GDM1 (cell line): ENCODE data around the gene SNAP47.

Experiments used
- DNase-seq: peaks from one replicate; lab custom pipeline; 2025; lab: John Stamatoyannopoulos, UW

The SNAP47 gene

DNA sequence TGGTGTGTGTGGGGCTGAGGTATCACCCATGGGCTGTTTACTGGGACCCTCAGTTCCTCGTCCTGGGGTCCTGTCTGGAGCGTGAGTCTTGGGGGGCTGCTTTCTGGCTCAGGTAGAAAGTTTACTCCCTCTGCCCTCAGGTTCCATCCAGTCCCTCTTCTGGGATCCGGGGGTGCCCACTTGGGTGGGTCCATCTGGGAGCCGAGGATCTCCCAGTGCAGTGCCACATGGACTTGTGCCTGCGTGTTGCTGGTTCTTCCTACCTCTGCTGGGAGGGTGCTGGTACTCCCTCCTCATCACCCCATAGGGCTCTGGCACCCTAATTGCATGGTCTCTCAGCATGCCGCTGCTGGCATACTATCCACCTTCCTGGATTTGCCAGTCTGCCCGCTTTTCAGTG is 14.0 kb downstream of the SNAP47 start:
- no peak for DNase-seq

DNA sequence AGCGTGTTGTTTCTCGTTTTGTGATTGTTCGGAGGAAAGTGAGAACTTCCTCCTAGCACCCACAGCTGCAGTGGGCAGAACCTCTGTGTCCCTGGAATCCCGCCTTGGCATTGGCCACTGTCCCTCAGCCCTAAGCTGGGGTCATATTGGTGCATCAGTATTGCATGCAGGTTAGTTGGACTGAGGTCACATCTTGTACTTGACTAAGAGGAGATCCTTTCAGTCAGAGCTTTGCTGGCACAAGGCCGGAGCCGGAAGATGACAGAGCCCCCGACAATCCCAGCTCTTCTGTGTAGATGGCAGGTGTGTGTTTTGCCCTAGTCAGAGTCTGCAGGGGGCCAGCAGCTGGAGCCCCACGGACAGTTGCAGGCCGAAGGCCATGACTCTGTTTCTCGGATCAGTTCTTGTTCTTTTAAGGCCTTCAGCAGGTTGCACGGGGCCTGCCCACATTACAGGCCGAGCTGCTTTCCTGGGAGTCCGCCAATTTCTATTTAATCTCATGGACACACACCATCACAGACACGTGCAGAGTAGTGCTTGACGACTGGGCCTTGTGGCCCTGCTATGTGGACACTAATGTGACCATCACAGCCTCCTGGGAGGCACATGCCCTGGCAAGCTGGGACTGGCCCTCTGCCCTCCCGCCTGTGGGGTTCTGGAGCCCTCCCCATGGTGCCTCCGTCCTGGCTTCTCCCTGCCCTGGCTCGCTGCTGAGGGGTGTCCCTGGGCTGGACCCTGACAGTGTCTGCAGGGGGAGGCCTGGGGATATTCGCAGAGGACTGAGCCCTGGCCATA is 14.9 kb downstream of the SNAP47 start:
- no peak for DNase-seq

DNA sequence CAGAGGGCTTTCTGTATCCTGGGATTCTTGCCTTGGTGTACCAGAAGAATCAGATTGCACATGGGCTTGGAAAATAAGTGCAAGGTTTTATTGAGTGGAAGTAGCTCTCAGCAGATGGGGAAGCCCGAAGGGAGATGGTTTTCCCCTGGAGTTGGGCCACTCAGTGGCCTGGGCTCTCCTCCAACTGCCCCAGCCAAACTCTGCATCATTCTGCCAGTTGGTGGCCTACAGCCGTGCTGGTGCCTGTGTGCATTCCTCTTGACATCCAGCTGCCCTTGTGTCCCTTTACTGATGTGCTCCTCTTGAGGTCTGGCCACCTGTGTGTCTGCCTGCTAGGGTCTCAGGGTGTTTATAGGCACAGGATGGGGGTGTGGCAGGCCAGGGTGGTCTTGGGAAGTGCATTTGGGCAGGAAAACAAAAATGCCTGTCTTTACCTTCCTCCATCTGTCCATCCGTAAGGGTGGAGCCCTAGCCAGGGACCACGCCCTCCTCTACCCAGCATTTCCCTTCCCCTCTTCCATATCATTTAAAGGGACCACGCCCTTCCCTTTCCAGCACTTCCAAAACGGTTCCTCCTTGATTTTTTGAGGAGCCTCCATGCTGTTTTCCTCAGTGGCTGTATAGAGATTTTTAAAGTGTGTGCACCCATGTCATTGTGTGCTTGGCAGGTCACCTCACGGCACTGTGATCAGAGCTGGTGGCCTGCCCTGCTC is 18.9 kb downstream of the SNAP47 start:
- DNase-seq, result no peak

DNA sequence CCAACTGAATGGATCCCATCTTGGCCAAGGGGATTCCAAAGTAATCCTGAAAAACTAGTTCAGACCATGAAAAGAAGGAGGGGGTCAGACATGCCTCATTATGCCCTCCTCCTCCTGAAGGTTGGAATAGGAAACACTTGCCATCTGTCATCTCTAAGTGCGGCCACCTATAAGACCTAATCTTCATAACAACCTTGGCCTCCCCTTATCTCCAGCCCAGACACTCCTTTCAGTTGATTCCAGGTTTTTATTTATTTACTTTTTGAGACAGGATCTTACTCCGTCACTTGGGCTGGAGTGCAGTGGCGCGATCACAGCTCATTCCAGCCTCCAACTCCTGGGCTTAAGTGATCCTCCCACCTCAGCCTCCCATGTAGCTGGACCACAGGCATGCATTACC is 19.7 kb downstream of the SNAP47 start:
- no peak for DNase-seq

DNA sequence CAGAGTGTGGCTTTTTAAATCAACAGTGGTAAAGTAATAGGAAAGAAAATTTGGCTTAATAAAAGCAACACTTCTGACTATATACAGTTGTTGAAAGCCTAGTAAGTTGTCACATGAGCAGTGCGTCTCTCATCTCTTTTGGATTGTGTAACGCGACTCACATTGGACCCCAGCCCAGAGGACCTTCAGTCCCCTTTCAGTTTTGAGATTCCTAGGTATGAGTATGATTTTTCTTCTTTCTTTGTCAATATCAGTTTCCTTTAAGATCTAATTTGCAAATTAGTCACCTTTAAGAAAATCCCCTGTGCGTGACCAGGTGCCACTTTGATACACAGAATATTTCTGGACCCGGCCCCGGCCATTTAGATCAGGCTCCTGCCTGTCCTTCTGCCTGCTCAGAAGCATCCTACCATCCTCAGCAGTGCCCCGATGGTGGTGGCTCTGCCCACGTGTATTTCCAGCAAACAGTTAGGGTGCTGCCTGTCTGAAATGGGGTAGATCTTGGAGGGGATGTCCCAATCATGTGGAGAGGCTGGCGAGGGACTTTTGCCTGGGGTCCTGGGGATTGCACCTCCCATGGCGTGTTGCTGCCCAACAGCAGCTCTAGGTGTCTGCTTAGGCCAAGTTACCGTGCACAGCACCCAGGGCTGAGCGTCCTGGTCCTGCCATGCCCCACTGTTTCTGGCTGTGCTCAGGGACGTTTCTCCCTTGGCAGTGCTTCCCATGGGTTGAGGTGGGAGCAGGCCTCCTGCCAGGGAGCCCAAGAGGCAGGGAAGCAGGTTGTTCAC is 21.1 kb downstream of the SNAP47 start:
- no peak for DNase-seq

DNA sequence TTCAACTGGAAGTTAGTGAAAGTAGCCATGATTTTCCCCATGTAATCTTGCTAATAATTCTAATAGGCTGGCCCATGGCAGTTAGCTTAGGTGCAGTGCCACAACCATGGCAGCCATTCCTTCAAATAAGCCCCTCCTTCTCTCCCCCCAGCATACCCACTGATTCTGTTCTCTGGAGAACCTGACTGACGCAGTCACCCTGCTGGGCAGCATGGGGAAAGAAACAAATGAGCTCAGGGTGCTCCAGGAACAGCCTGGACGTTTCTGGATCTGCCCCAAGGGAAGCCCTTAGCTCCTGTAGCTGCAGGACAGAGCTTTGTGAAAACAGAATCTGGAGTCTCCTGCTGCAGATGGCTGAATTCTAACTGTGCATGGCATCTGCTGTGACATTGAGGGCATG is 22.5 kb downstream of the SNAP47 start:
- DNase-seq, result no peak

DNA sequence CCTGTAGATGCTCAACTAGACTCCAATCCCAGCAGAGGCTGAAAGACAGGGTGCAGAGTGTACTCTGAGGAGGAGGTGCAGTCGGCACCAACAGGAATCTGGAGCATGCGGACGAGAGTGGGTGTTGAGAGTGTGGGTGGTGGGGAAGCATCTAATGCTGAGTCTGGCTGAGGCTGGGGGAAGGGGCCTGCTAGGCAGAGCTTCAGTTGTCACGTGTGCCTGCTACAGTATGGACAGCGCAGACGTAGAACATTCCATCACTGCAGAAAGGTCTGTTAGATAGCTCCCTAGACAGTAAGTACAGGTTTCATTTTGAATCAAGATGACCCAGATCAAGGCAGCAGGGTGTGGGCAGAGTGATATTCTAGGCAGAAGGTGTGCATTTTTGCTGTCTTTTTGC is 23.1 kb downstream of the SNAP47 start:
- DNase-seq, result no peak

DNA sequence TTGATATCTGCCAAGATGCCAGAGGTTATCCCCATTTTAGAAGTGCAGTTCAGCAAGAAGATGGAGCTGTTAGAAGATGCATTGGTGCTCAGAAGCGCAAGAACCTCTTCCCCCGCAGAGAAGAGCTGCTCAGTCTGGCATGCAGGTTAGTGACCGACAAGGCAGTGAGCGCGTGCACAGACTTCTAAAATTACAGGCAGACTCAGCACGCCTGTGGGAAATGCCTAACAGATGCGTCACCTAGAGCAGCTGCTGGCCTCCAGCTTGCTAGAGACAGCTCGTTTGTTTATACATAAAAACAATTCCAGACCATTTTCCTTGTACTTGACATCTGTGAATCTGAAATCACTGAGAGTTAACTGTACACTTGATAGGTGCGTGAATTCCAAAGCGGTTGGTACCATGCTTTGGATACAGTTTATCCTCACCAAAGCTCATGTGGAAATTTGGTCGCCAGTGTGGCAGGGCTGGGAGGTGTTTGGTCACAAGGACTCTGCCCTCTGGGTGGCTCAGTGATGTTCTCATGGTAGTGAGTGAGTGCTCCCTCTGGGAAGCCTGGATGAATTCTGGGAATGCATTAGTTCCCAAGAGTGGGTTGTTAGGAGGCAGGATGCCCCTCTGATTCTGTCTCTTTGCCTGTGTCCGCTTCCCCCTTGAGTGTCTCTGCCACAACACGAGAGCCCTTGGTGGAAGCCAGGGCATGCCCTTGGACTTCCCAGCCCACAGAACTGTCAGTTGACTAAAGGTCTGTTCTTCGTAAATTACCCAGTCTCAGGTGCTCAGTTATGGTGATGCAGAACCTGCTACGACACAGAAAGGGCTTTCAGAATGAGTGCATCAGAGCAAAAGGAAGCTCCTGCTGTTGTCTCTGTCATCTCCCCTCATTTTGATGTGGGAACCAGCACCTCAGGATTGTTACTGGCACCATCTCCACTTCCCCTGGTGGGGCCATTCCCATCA is 24.4 kb downstream of the SNAP47 start:
- no peak for DNase-seq

DNA sequence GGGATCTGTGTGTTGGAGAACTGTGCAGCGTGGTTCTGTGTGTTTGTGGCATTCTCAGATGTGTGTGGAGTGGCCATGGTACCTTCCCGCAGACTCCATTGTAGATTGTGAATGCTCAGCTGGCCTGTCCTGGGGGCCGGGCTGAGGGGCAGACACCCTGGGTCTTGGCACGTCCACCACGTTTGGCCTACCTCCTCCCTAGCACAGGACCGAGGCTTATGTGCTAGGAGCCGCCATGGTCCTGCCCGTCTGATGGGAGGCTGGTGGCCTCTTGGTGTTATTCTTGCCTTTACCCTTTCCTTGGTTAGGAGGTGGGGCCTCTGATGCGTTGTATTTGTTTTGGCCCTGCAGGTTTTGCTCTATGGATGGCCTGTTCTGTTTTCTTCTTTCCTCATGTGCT is 25.1 kb downstream of the SNAP47 start:
- DNase-seq, result no peak

DNA sequence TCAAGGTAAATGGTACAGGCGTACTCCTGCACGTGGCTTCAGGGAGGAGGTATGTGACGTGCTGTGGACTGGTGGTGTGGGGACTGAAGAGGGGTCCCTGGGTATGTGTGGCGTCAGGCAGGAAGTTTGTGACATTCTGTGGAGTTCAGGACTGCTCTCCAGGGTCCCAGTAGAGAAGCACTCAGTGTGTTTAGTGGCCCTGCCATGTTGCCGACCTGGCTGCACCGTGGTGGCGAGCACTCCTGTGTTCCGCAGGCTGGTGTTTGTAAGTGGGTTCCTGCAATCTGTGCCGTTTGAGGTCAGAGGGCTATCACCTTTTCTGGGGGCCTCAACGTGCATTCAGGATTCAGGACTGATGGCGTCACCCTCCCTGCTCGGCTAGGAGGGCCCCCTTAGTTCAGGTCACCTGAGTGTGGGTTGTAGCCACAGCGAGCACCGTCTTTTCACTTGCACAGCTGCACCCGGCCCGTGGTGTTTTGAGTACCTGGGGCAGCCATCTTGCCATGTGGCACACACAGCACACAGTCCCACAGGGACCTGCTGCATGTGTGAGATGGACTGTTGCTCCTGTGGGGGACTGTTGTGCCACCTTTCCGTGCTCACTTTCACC is 26.5 kb downstream of the SNAP47 start:
- DNase-seq, result no peak

DNA sequence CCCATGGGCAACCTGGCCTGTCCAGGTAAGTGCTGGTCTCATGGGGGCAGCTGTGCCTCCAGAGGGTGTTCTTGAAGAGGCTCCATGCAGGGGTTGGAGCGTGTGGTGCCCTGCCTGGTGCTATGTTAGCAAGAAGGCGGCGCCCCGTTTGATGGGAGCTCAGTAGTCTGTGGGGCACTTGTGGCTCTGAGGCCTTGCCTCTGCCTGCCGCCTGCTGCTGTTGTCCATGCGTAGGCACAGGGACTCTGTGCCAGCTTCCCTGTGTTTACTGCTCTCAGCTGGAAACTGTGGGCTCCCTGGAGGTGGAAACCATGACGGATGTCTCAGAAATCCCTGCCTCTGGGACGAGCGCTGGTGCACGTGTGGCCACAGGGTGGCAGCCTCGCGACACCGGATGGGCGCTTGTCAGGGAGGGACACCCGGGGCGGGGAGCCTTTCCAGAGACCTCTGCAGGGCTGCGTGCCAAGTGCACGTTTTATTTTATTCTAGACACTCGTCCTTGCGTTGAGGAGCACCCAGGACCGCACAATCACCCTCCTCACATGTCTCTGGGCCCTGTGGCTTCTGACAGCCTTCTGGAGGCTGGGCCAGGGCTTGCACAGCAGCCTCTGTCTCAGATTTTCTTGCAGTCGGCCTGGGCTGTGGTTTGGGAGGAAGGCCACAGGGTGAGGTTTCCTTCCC is 27.1 kb downstream of the SNAP47 start:
- DNase-seq, result peak; percentile 74

DNA sequence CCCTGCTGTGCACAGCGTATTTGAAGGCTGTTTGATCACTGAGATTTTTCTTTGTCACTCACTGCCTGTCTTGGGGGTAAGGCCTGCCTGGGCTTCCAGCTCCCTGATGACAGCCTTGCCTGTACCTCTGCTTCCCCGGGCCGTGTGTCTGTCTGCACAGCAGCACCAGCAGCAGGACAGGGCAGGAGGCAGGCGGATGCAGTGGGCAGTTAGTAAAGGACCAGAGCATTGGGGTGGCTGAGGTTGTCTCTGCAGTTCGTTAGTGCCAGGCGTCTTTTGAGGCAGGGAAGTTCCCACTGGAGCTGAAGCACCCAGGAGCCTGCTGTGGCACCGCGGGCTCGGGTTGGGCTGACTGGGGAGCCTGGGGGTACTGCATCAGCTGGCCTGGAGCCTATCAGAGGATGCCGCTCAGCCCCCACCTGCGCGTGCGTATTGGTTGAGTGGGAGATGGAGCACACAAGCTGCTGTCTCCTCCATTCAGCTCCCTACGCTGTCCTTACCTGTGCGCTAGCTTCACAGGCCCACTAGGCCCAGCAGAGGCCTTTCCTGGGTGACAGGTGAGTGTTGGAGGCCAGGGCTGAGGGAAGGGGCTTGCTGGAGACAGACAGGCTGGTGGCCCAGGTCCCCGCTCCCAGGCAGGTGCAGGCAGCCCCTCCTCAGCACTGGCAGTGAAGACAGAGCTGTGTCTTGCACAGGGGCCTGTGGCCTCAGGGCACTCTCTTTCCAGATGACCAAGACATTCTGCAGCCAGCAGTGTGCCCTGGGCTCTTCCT is 28.2 kb downstream of the SNAP47 start:
- no peak for DNase-seq

DNA sequence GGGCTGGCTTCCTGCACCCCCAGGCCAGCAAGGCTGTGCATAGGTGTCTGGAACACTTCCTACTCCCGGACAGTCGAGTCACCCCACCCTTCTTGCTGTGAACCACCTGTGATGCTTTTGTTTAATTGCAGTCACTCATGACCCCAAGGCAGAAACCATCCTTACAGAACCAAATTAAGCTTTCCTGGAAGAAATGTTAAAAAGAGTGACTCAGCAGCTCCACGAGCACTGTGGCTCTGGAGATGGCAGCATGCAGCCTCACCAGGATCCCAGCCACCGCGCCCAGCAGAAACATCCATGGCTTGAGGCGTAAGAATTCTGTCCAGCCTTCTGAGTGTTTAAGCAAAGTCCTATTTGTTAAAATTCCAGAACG is 28.8 kb downstream of the SNAP47 start:
- DNase-seq, result no peak

DNA sequence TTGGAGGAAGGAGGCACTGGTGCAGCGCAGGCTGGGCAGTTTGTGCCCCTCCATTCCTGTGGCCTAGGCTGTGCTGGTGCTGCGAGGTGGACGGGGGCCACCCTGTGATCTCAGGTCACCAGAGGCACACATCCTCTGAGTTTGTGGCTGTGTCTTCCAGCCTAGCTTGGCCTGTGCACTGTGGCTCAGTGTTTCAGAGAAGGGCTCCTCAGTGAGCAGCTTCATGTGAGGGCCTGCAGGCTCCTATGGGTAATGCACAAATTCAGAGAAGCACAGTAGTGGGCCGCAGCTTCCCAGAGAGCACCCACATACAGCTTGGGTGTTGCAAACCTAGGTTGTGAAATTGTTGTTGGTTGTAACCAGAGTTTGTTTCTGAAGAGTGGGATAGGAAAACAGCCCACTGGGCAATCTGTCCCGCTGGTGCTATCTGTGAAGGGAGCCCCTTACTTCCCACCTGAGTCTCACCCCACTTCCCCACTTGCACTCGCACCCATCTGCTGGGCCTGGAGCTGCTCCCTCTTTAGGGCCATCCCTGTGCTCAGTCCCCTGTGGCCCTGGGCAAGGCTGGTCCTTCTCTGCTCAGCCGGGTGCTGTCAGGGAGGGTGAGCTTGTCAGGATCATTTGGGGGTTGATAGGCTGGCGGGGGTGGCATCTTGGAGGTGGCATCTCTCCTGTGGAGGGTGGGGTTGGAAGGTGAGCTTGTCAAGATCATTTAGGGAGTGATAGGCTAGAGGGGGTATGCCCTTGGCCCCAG is 30.2 kb downstream of the SNAP47 start:
- DNase-seq, result no peak

DNA sequence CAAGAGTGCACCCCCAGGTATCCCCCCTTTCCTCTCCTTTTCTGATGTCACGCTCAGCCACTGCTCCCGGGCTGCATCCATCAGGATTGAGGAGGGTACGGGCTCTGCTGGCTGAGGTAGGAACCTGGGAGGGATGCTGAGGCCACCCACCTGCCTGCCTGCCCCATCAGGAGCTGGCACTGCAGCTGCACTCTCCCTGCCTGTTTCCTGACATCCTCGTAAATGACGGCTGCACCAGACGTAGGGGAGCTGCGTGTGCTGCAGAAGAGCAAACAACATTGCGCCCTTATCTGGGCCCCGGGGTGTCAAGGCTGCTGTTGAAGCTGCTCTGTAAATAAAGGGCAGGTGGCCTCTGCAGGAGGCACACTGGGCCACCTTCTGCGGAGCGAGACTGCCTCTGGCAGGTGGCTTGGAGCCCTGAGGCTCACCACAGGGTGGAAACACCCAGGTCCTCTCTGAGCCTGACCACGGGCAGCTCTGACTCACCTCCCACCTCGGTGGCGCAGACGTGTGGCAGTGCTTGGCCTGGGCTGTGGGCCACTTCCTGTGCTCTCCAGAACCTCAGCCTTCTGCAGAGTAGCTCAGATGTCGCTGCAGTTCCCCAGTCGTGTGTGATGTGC is 30.9 kb downstream of the SNAP47 start:
- DNase-seq, result peak; percentile 33

DNA sequence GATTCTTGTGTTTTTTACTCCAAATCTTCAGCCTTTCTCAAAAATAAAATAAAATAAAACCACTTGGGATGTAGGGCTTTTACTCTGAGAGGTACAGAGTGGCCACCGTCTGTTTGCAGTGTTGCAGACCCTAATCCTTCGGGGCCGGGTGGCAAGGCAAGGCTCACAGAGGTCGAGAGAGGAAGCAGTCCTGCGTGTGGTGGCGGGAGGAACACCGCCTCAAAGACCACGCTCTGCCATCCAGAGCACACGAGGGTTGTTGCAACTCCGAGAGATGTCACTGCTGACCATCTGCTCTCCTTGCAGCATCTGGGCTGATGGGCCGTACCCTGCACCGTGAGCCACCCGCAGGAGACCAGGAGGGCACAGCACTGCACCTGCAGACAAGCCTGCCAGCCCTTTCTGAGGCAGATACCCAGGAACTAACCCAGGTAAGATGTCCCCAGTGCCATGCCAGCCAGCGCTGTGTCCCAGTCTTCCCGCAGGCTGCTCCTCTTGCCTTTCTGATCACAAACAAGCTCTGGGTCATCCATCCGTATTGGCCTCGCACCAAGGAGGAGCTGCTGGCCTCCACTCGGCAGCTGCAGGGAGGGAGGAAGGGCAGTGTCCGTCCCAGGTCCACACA is 31.5 kb downstream of the SNAP47 start:
- DNase-seq, result no peak

DNA sequence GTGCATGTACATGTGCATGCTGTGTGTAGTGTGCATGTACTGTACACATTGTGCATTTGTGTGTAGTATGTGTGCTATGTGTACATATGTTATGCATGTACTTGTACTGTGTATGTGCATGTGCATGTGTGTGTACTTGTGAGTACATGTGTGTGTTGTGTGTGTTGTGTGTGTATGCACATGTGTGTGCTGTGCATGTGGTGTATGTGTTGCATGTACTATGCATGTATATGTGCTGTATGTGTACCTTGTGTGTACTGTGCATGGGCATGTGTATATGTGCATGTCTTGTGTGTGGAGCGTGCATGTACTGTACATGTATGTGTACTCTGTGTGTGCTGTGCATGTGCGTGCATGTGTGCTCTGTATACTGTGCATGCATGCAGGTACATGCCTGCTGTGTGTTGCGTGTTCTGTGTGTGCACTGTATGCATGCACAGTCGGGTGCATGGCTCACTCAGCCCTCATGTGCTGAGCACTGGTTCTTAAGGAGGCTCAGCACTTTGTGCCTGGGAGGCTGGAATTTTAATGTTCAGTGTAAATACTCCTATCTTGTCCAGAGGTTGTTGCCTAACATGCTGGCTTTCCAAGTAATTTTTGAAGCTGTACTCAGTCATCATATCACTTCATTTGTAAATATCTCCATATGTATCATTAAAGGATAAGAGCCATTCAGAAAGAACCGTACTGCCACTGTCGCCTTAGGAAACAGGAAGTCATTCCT is 32.3 kb downstream of the SNAP47 start:
- no peak for DNase-seq

DNA sequence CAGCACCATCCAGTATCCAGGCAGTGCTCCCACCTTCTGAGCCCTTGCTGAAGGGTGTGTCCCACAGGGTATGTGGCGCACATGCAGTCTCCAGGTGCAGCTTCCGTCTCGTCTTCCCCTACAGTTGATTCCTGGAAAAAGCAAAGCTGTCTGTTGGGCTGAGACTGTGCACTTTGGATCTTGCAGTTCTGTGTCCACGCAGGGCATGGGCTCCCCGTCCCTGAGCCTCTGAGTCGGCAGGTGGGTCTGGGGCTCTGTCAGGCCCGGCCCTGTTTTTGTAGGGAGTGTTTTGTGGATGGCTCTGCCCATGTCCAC is 32.8 kb downstream of the SNAP47 start:
- no peak for DNase-seq
